HEK293 (cell line): ENCODE results near the gene HMGN4.
"Not testable (repeated sequence)": the region's sequence is repeated elsewhere in the genome, so short reads cannot be mapped to it uniquely, and the experiment has no call there.

Experiments used
- YY1 ChIP-seq: fragments of 450-650 bp; formaldehyde crosslinking; IDR thresholded peaks from 2 replicates; pipeline ENCODE4 v1.5.1; 2018; ENCODE audit warnings: missing biosample characterization, missing genetic modification characterization
- ZBTB1 ChIP-seq: fragments of 450-650 bp; formaldehyde crosslinking; IDR thresholded peaks from 2 replicates; pipeline ENCODE4 v1.5.1; 2016; ENCODE audit warnings: missing biosample characterization, missing genetic modification characterization
- ZNF362 ChIP-seq: fragments of 450-650 bp; formaldehyde crosslinking; IDR thresholded peaks from 2 replicates; pipeline ENCODE4 v1.5.1; 2016; ENCODE audit warnings: missing biosample characterization, missing genetic modification characterization

GRCh38 chr6:26547363-26547762, 9.2 kb downstream of the HMGN4 start:
- not testable (repeated sequence) for TF ChIP-seq ZNF362, ZBTB1, YY1 (tag by site-specific recombination)
